Testis (tissue), 2 donors: Measurements from ENCODE around the gene SLCO3A1.

Source experiments
- CTCF ChIP-seq, 3 experiments: fragments of 450-650 bp in 2 of 3; fragments of 200-600 bp in 1 of 3; sonication (generic) in 1 of 3; IDR thresholded peaks; one replicate each; pipeline ENCODE4 v1.5.1; 2016 to 2019; ENCODE audit warnings: antibody characterized with exemption in 3 of 3, mild to moderate bottlenecking in 2 of 3, moderate library complexity in 1 of 3
- POLR2A ChIP-seq: fragments of 450-650 bp; IDR thresholded peaks from one replicate; pipeline ENCODE4 v1.6.1; 2017; ENCODE audit warnings: antibody characterized with exemption, mild to moderate bottlenecking, moderate library complexity

GRCh38 chr15:91961357-91961756 is 107.8 kb downstream of the SLCO3A1 start:
- TF ChIP-seq CTCF (IDR thresholded peaks at IDR 0.05) (no peak), POLR2A (no peak)
